ENCODE results near the gene RAB11FIP4.

The RAB11FIP4 gene

GRCh38 chr17:31412511-31412910, 21.0 kb downstream of the RAB11FIP4 start:
- TF ChIP-seq CTCF (conservative IDR thresholded peaks at IDR 0.05; ENCODE audit: low read depth, low read length): no peak
- no peak for DNase-seq (ENCODE audit: low read depth)

GRCh38 chr17:31413081-31413799, 21.8 kb downstream of the RAB11FIP4 start:
- no peak overlapping the region for H3K4me3 ChIP-seq (ENCODE audit: low read depth, low read length)
- no peak for DNase-seq (ENCODE audit: low read depth)
- TF ChIP-seq CTCF (conservative IDR thresholded peaks at IDR 0.05; ENCODE audit: low read depth, low read length): no peak

More at GRCh38 chr17:31412511-31412910, 21.0 kb downstream of the RAB11FIP4 start:
- H3K4me3 ChIP-seq (ENCODE audit: low read depth, low read length): no peak overlapping the region

GRCh38 chr17:31413874-31414549, 22.5 kb downstream of the RAB11FIP4 start:
- no peak for TF ChIP-seq CTCF (conservative IDR thresholded peaks at IDR 0.05; ENCODE audit: low read depth, low read length)
- DNase-seq (ENCODE audit: low read depth): peak; percentile 54
- no peak overlapping the region for H3K4me3 ChIP-seq (ENCODE audit: low read depth, low read length)

- DNase-seq (ENCODE audit: low read depth): no peak
- no peak for TF ChIP-seq CTCF (conservative IDR thresholded peaks at IDR 0.05; ENCODE audit: low read depth, low read length)
- no peak overlapping the region for H3K4me3 ChIP-seq (ENCODE audit: low read depth, low read length)
Measured at GRCh38 chr17:31414550-31414918, 23.1 kb downstream of the RAB11FIP4 start.

GRCh38 chr17:31415004-31415454, 23.6 kb downstream of the RAB11FIP4 start:
- no peak overlapping the region for H3K4me3 ChIP-seq (ENCODE audit: low read depth, low read length)
- no peak for TF ChIP-seq CTCF (conservative IDR thresholded peaks at IDR 0.05; ENCODE audit: low read depth, low read length)
- DNase-seq (ENCODE audit: low read depth): no peak

- no peak for TF ChIP-seq CTCF (conservative IDR thresholded peaks at IDR 0.05; ENCODE audit: low read depth, low read length)
- no peak overlapping the region for H3K4me3 ChIP-seq (ENCODE audit: low read depth, low read length)
- no peak for DNase-seq (ENCODE audit: low read depth)
Measured at GRCh38 chr17:31415640-31416502, 24.4 kb downstream of the RAB11FIP4 start.

All from choroid plexus epithelial cell (primary cell).